Activated CD8-positive, alpha-beta memory T cell treated with anti-CD3 and anti-CD28 coated beads, Interleukin-2, amount 10 ng/mL, durations not matched to agents 7 days and 5 days (primary cell): ENCODE measurements around the gene SPATA24. TPM values are rescaled to one million over a fixed set of nuclear protein-coding genes. Genes with fewer than 3 reads are reported as not detected.
"Not testable (repeated sequence)": the region's sequence is repeated elsewhere in the genome, so short reads cannot be mapped to it uniquely, and the experiment has no call there.

Experiments used
- ATAC-seq: fragments of 150-1000 bp; cut with Tn5 transposase; one replicate; pipeline ENCODE4 v1.10.0; 2021; ENCODE audit warnings: moderate library complexity
- CTCF ChIA-PET: fragments of 350-600 bp; sonication (Branson Sonifier 250); formaldehyde crosslinking; loops from one replicate; lab custom pipeline; 2021; ENCODE audit warnings: antibody characterized with exemption; lab: Charles Lee
- DNase-seq: peaks from one replicate; pipeline ENCODE4 v3.0.0-alpha.2; 2020
- H3K27ac Mint-ChIP-seq: one replicate; pipeline ENCODE4 v1.8.0; 2021; ENCODE audit warnings: mild to moderate bottlenecking, mixed read lengths
- H3K27me3 Mint-ChIP-seq: one replicate; pipeline ENCODE4 v1.8.0; 2021; ENCODE audit warnings: mixed read lengths
- H3K36me3 Mint-ChIP-seq: one replicate; pipeline ENCODE4 v1.8.0; 2021; ENCODE audit warnings: mild to moderate bottlenecking, mixed read lengths
- H3K4me1 Mint-ChIP-seq: one replicate; pipeline ENCODE4 v1.8.0; 2021; ENCODE audit warnings: mixed read lengths
- H3K4me3 Mint-ChIP-seq: one replicate; pipeline ENCODE4 v1.8.0; 2021; ENCODE audit warnings: mild to moderate bottlenecking, moderate library complexity, mixed read lengths
- H3K9me3 Mint-ChIP-seq: one replicate; pipeline ENCODE4 v1.8.0; 2022; ENCODE audit warnings: low read depth, mixed read lengths
- total RNA-seq, 2 experiments: library from RNA; stranded (reverse); gene quantifications; one replicate each; pipeline ENCODE4 v1.2.3, GENCODE V29; 2021

The SPATA24 gene
- total RNA-seq, 2 experiments from 2014 or later, result 5.8 to 6.2 TPM

- no peaks in the 10 kb centered on the region for H3K9me3 Mint-ChIP-seq
These were observed 13.0 kb downstream of the SPATA24 start for GRCh38 chr5:139390639-139391569.

DNA sequence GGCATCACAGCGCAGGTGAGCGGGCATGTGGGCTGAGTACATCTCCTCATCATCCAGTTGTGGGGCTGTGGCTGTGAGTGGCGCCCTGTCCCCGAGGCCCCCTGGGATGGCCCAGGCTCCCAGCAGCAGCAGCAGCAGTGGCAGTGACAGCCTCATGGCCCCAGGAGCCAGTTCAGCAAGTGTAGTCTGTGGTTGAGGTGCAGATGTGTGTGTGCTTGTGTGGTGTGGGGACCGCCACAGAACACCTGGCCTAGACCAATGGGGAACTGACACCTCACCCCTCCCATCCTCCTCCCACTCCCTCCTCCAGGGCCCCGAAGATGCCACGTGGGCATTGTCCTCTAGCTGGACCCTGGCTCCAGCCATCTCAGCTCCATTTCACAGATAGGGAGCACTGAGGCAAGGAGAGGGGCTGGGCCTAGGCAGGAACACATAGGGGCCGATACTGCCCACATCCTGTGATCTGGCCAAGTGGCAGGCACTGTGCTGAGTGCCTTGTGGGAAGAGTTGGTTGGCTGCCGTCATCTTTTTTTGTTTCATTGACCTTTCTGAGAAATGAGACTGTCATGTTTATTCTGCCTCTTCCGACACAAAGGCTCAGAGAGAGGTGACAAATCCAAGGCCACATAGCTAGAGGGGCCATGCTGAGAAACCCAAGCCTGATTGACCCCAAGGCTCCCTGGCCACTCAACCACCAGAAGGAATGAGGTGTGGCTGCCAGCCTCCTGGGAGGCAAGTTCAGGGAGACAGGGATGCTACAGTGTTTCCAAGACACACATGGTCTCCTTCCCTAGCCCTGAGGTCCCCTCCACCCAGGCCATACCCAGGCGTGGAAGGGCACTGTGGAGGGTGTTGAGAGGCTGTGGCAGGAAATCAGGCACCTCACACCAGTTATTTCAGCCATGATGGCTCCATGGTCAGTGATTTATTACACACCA is 13.9 kb downstream of the SPATA24 start, which contains the start of gene MZB1:
MZB1 (minus strand) TSS at position 213 of the 938 bp plus-strand sequence; CDS start at position 156, 57 bp downstream.
- no peaks in the 10 kb centered on the region for H3K27me3 Mint-ChIP-seq
- peak; percentile 50 for ATAC-seq

More at GRCh38 chr5:139390639-139391569, 13.0 kb downstream of the SPATA24 start:
- H3K4me3 Mint-ChIP-seq, result peak overlapping the region; percentile 96
- CTCF ChIA-PET, result interaction anchor here (0.7 to 4.4 kb wide), 24 partner anchors 10 to 926 kb away, joined by 3 to 32 read pairs (median 3); partner anchors contain the start of genes EGR1, HSPA9, PAIP2 and SPATA24
- H3K4me1 Mint-ChIP-seq, result peaks cover 66% of the 10 kb centered on the region
- peak; percentile 50 for DNase-seq
- peak overlapping the region; percentile 100 for H3K27ac Mint-ChIP-seq
- ATAC-seq, result no peak
- peaks cover 16% of the 10 kb centered on the region for H3K36me3 Mint-ChIP-seq
- H3K27me3 Mint-ChIP-seq, result no peaks in the 10 kb centered on the region

DNA sequence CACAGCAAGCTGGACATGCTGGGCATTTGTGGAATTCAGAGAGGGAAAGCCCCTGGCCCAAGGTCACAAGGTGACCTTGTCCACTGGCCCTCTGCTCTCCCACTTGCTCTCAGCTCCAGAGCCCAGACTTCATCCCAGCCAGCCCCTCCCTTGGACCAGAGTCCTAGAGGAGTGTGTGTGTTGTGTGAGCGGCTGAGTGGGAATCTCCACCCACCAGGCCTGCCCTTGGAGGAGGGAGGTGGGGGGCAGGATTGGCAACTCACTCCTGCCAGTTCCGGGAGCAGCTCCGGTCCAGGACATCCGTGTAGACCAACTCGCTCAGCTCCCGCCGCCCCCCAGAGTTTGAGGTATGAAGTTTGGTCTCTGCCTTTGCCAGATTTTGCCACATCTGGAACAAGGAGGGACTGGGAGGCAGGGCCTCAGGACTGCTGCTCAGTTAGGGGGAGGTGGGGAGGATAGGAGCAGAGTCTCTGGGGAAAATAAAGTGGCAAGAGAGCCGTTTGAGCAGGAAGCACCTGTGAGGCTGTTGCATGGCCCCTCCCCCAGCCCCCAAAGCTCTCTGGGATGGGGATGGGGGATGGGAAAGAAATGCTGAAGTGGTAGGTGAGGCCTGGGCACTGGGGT is 15.6 kb downstream of the SPATA24 start:
- DNase-seq (no peak), ATAC-seq (no peak)
- Mint-ChIP-seq H3K4me3 (peak overlapping the region; percentile 96), H3K4me1 (peaks cover 82% of the 10 kb centered on the region), H3K36me3 (peaks cover 12% of the 10 kb centered on the region), H3K27me3 (no peaks in the 10 kb centered on the region), H3K27ac (peak overlapping the region; percentile 81), H3K9me3 (no peaks in the 10 kb centered on the region)
- CTCF ChIA-PET, result interaction anchor here (0.9 to 1.6 kb wide), 5 partner anchors 12 to 95 kb away, joined by 3 to 6 read pairs (median 3); no protein-coding TSS in a partner anchor

More for the DNA sequence above, 13.9 kb downstream of the SPATA24 start, which contains the start of gene MZB1:
- CTCF ChIA-PET, result interaction anchor here (0.7 to 4.4 kb wide), 8 partner anchors 12 to 815 kb away, joined by 3 to 32 read pairs (median 5); partner anchors contain the start of genes HSPA9, PAIP2 and SPATA24
- DNase-seq, result peak; percentile 95
- Mint-ChIP-seq H3K27ac (peak within 1 kb of the TSS; percentile 100), H3K4me1 (peaks cover 68% of the 10 kb centered on the region), H3K4me3 (peak within 1 kb of the TSS; percentile 96), H3K9me3 (no peaks in the 10 kb centered on the region), H3K36me3 (peaks cover 12% of the 10 kb centered on the region)

- Mint-ChIP-seq H3K4me3 (peak overlapping the region; percentile 96), H3K4me1 (peaks cover 83% of the 10 kb centered on the region), H3K27ac (peak overlapping the region; percentile 81), H3K36me3 (peaks cover 12% of the 10 kb centered on the region), H3K27me3 (no peaks in the 10 kb centered on the region), H3K9me3 (no peaks in the 10 kb centered on the region)
- ATAC-seq (no peak), DNase-seq (no peak)
- CTCF ChIA-PET, result interaction anchor here (0.9 to 1.6 kb wide), 5 partner anchors 11 to 95 kb away, joined by 3 to 6 read pairs (median 3); no protein-coding TSS in a partner anchor
These were observed 16.2 kb downstream of the SPATA24 start for GRCh38 chr5:139387611-139388197.

DNA sequence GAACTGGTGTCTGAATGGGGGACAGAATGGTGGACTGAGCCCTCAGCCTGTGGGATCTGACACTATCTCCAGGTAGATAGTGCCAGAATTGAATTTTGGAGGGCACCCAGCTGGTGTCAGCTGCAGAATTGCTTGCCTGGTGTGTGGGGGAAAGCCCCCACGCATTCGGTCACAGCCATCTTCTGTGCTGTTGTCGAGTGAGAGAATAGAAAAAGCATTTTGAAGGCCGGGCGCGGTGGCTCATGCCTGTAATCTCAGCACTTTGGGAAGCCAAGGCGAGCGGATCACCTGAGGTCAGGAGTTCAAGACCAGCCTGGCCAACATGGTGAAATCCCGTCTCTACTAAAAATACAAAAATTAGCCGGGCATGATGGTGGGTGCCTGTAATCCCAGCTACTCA is 16.9 kb downstream of the SPATA24 start:
- H3K36me3 Mint-ChIP-seq, result peaks cover 12% of the 10 kb centered on the region
- H3K27ac Mint-ChIP-seq, result peak overlapping the region; percentile 81
- ATAC-seq, H3K9me3 Mint-ChIP-seq, H3K27me3 Mint-ChIP-seq, DNase-seq: not testable (repeated sequence)
- CTCF ChIA-PET, result interaction anchor here (1.3 kb wide), 1 partner anchor 45 kb away, joined by 6 read pairs; no protein-coding TSS in a partner anchor
- H3K4me3 Mint-ChIP-seq, result peak overlapping the region; percentile 18
- peaks cover 85% of the 10 kb centered on the region for H3K4me1 Mint-ChIP-seq

- no peaks in the 10 kb centered on the region for H3K27me3 Mint-ChIP-seq
- CTCF ChIA-PET, result interaction anchor here (0.8 to 3.1 kb wide), 3 partner anchors 18 to 44 kb away, joined by 3 to 14 read pairs (median 5); partner anchors contain the start of genes PAIP2 and SPATA24
- peaks cover 76% of the 10 kb centered on the region for H3K4me1 Mint-ChIP-seq
- peaks cover 9% of the 10 kb centered on the region for H3K36me3 Mint-ChIP-seq
- DNase-seq (no peak), ATAC-seq (no peak)
- H3K27ac Mint-ChIP-seq, result peak overlapping the region; percentile 97
- H3K9me3 Mint-ChIP-seq, result no peaks in the 10 kb centered on the region
- H3K4me3 Mint-ChIP-seq, result no peak overlapping the region
These were observed 17.8 kb downstream of the SPATA24 start for GRCh38 chr5:139386050-139386438.

DNA sequence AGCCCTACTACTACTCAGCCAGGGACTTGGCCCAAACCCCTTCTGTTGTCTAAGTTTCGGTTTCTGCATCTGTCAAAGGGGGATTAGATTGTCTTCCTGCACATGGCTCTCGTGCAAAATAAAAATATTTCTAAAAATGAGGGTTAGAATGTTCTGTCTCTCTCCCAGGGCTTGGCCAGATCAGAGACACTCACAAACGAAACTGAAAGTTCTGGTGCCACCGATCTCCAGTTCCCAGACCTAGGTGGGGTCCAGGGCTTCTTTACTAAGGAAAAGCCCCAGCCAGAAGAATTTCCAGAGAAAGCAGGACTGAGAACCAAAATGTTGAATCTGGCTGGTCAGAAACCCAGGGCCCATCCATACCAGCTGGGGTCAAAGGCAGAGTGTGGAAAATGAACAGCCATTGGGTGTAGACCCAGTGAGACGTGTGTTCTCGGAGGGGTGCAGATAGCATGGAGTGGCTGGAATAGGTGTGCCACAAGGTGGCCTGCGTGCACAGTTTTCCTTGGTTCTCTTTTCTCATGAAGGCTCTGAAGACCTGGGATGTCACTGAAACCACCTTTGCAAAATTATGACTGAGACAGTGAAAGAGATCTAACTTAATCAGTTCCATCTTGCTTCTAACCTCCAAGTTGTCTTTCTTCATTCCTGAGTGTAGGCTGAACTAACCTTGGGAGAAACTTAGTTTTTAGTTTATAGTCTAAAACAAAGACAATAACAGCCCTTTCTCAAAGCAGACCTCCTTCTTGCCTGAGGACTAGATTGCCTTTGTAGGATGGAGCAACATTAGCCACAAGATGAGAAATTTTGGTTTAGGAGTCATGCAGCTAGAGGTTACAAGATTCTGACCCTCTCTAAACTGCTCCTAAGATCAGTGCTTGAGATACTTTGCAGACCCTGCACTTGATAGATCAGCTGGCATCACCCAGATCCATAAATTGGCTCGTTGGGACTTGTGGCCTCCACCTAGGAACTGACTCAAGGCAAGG is 18.5 kb downstream of the SPATA24 start:
- DNase-seq (peak; percentile 60), ATAC-seq (peak; percentile 32)
- Mint-ChIP-seq H3K4me1 (peaks cover 69% of the 10 kb centered on the region), H3K27me3 (no peaks in the 10 kb centered on the region), H3K36me3 (peaks cover 9% of the 10 kb centered on the region), H3K9me3 (no peaks in the 10 kb centered on the region), H3K4me3 (peak overlapping the region; percentile 73), H3K27ac (peak overlapping the region; percentile 97)
- CTCF ChIA-PET, result interaction anchor here (0.8 to 3.1 kb wide), 4 partner anchors 18 to 43 kb away, joined by 3 to 14 read pairs (median 4); partner anchors contain the start of genes PAIP2 and SPATA24

DNA sequence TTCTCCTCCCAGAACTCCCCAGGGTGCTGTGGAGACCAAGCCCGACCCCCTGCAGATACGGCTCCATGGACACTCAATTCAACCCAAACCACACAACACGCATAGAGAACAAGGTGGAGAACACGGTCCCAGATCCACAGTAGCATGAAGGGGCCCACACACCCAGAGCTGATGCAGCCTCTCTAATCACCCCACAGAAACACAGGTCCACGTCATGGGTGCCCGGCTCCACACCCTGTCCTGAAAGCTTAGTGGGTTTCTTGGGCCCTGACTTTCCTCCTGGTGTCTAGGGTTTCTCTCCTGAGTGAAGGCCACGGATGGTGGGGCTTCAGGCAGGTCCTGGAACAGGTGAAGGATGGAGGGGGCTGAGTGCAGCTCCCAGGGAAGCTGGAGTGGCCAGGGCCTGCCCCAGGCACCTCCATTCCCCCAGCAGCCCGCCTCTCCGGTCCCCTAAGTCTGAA is 19.3 kb downstream of the SPATA24 start:
- Mint-ChIP-seq H3K27me3 (no peaks in the 10 kb centered on the region), H3K4me3 (peak overlapping the region; percentile 73), H3K4me1 (peaks cover 62% of the 10 kb centered on the region), H3K27ac (peak overlapping the region; percentile 97), H3K9me3 (no peaks in the 10 kb centered on the region), H3K36me3 (peaks cover 5% of the 10 kb centered on the region)
- DNase-seq (no peak), ATAC-seq (peak; percentile 17)
- CTCF ChIA-PET, result interaction anchor here (1.2 to 3.1 kb wide), 3 partner anchors 13 to 33 kb away, joined by 3 to 14 read pairs (median 4); no protein-coding TSS in a partner anchor

- ATAC-seq (no peak), DNase-seq (no peak)
- Mint-ChIP-seq H3K9me3 (no peaks in the 10 kb centered on the region), H3K4me3 (peak overlapping the region; percentile 73), H3K4me1 (peaks cover 61% of the 10 kb centered on the region), H3K27me3 (no peaks in the 10 kb centered on the region), H3K36me3 (peaks cover under 1% of the 10 kb centered on the region), H3K27ac (peak overlapping the region; percentile 97)
- CTCF ChIA-PET, result interaction anchor here (1.2 to 3.1 kb wide), 4 partner anchors 12 to 42 kb away, joined by 3 to 14 read pairs (median 4); partner anchors contain the start of gene PAIP2
These were observed 19.8 kb downstream of the SPATA24 start for GRCh38 chr5:139383993-139384590.

- no peak within 1 kb of the TSS for H3K4me3 Mint-ChIP-seq
- no peak for ATAC-seq
These were observed 20.5 kb downstream of the SPATA24 start, which contains the start of gene SLC23A1 for GRCh38 chr5:139383275-139383992. TSS of gene SLC23A1 (minus strand) at chr5:139383297. CDS start at chr5:139383253, 44 bp downstream.

More at GRCh38 chr5:139383275-139383992, 20.5 kb downstream of the SPATA24 start, which contains the start of gene SLC23A1:
- Mint-ChIP-seq H3K27ac (peak within 1 kb of the TSS; percentile 61), H3K9me3 (no peaks in the 10 kb centered on the region), H3K27me3 (no peaks in the 10 kb centered on the region), H3K4me1 (peaks cover 55% of the 10 kb centered on the region), H3K36me3 (no peaks in the 10 kb centered on the region)
- no peak for DNase-seq
- CTCF ChIA-PET, result interaction anchor here (1.2 to 3.1 kb wide), 4 partner anchors 12 to 96 kb away, joined by 3 to 14 read pairs (median 4); partner anchors contain the start of gene PAIP2
